Middle frontal gyrus (tissue), 1 donor: ENCODE measurements around the gene OR4C46.
"Not testable (repeated sequence)": the region's sequence is repeated elsewhere in the genome, so short reads cannot be mapped to it uniquely, and the experiment has no call there.

Experiments
- DNase-seq: peaks from one replicate; pipeline ENCODE4 v3.0.0-alpha.2; 2015; ENCODE audit warnings: low spot score; ENCODE audit errors: extremely low spot score

OR4C46 gene

GRCh38 chr11:54603898-54604297 is at the start of gene OR4C46:
OR4C46 (minus strand) TSS chr11:54603998; CDS start chr11:54603998, 0 bp downstream.
- no peak for DNase-seq

GRCh38 chr11:54645606-54646005 is 41.8 kb upstream of the OR4C46 start:
- not testable (repeated sequence) for DNase-seq

DNA sequence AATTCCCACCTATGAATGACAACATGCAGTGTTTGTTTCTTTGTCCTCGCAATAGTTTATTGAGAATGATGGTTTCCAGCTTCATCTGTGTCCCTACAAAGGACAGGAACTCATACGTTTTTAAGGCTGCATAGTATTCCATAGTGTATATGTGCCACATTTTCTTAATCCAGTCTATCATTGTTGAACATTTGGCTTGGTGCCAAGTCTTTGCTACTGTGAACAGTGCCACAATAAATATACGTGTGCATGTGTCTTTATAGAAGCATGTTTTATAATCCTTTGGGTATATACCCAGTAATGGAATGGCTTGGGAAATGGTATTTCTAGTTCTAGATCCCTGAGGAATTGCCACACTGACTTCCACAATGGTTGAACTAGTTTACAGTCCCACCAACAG is 42.4 kb downstream of the OR4C46 start:
- DNase-seq: not testable (repeated sequence)

- no peak for DNase-seq
These were observed 44.9 kb downstream of the OR4C46 start for GRCh38 chr11:54558919-54559318.

DNA sequence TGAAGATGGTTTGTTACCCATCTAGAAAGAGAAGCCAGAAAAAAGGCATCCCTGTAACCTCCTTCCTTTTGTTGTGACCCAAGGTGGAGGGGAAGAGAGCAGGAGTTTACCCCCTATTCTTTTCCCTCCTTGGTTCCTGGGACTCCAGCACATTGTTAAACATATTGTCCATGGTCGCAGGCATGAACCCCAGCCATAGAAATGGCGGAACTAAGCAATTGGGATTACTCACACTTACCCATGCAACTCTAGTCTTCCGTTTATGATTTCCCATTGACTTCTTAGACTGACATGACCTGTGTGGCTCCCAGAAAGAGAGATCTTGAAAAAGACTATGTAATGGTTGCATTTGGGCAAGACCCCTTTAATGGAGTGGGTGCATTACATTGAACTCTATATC is 45.4 kb downstream of the OR4C46 start:
- DNase-seq: no peak
